Raji (cell line): Measurements from ENCODE around the gene C14orf119.

ENCODE experiments used
- POLR2A ChIP-seq: IDR thresholded peaks from 2 replicates; pipeline ENCODE4 v1.6.1; 2011; ENCODE audit warnings: low read depth, low read length, control low read depth; ENCODE audit not compliant: insufficient read depth

The C14orf119 gene

DNA sequence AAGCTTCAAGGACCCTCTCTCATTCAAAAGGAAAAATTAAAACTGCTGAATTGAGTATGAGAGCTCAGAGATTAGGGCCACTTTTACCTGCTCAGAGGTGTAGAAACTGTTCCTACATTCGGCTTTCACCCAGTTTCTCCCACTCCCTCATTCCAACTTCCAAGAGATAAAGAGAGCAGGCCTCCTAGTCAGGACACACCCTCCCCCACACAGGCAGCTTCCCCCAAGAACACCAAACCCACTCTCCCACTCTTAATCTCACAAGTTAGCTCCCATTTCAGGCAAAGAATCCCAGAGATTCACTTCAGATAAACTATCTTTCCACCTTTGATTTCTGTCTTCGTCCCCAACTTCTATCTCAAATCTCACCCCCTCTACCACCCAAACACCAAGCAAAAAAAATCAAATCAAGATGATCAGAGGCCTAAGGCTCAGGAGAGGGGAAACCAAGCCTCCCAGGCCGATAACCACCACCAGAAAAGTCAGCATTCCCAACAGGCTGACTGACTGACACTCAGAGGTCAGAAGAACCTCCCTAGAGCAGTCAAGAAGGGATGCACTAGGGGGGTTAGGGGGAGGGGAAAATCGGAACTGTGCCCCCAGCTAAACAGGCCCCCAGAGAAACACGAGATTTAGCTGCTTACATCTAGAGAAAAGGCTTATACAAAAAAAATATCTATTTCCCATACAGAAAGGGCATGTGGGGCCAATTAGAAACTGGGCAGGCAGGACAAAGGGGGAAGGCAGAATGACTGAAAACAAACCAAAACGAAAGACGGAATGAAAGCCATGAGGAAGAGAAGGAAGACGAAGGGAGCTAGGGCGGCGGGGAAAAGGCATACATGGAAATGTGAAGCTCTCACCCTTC lies 24.8 kb upstream of the C14orf119 start:
- TF ChIP-seq POLR2A: no peak

DNA sequence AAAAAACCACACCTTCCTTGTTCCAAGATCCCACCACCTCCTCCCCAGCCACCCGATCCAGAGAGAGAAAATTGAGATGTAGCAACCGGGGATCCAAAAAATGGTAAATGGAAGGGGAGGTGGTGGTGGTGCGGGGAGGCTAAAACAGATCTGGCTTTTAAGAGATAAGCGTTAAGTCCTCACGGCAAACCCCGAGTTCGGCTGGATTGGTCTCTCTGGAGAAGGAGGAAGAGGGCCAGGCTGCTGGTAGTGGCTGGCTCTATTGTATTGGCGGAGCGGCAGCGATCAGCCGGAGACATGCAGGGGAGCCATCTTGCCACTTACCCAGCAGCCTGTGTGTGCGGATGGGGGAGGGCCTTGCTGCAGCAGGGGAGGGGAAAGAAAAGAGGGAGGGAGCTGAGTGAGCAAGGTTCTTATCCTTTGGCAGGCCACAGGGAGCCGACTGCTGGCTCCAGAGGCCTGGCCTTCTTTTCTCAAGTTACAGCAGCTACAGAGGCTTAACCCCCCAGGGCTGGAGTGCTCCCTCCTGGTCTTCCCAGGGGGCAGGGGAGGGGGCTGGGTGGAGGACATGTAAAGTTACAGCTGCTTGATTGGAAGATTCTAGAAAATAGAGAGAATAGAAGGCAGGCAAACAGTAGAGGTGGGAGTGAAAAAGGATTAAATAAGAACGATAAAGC lies 23.9 kb upstream of the C14orf119 start:
- peak; percentile 89 for TF ChIP-seq POLR2A

DNA sequence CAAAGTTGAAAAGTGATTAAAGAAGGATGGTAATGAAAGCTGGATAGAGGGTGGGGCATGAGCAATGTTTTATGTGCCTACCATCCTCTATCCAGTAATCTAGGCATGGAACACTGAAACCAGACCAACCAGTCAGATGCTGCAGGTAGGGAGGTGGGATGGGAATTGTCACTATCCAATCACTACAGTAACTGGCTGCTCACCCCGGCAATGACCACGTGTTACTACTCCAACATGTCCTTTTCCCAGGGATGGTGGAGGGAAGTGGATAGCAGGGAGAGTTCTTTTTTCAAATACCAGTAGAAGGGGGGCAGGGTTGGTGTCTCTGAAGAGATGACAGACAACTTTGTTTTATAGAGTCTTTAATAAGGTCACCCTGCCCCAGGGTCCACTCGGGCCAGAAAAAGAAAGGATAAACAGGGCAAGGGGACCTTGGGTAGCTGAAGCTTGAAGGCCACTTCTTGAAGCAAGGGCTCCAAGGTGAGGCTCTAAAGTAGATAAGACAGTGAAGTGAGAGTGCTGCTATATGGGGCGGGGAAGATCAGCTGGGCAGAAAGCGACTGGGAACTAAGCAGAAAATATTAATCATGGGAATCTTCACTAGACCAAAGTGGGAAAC lies 23.3 kb upstream of the C14orf119 start:
- TF ChIP-seq POLR2A: no peak

DNA sequence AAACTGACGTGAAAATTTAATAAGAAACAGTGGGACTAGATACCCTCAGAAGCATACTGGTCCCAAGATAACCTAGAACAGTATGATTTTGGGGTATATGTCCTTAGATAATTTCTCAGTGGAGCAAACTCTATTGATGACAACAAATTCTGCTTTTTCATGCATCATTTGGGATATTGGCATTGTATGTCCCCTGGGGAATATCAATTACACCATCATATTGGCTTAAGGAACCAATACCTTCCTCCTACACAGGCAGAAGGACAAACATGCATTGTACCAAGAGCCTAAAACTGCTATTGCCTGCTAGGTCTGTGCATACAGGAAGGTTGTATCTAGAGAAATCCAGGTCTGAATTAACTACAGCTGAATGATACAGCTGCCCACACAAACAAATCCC lies 20.4 kb upstream of the C14orf119 start:
- no peak for TF ChIP-seq POLR2A

DNA sequence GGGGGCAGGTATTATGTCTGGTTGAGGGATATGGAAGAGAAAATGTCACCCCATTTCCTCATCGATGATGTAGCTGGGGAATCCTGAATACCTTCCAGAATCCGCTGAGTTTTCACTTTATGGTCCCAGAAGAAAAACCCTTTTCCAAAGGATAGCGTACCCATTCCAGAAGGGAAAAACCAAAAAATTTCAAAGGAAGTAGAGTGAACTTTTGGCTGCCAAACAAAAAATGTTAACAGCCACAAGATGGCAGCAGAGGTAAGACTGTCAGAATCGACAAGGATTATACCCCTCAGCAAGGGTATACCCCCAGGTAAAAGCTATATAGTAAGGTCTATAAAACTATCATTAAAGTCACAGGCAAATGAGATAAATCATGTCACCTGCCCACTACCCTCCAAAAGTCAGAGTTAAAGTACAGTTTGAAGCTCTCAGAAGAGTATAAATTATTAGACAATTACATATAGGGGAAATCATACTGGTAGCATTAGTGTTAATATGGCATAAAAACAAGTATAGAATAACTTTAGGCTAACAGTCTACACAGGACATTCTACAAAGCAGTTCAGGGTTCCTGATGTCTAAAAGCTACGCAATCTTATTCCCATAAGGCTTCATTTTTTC lies 18.4 kb upstream of the C14orf119 start:
- no peak for TF ChIP-seq POLR2A

DNA sequence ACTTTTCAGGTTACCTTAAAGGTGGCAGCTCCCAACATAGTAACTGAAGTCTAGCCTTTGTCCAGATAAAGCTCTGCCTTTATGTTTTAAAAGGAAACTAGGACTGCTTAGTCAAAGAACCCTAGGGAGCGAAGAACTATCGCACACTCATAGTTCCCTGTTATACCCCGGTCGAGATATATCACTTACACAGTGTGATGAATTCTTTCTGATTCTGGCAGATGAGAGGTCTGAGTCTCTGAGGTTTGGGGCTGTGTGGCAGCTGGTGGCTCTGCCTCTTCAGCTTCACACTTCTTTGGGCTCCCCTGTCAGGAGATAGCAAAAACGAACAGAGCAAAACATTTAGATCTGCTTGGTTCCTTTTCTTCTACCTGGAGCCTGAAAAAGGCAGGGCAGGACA lies 17.3 kb upstream of the C14orf119 start:
- no peak for TF ChIP-seq POLR2A

DNA sequence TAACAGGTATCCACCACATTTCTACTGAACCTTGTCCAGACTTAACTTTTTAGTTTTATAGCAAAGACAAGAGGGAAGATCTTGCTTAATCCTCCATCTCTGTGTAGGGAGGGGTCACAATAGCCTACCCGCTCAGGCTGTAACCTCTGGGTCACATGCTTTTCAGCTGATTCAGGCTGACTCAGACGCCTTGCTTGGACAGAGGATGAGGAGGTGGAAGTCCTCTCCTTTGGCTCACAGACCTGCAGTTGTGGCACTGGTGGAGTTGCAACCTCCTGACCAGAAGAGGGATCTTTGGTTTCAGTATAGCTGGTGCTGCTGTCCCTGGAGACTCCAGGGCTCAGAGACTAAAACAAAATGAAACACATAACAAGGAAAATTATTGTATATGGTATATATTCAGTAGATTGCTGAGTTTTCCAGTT lies 16.6 kb upstream of the C14orf119 start:
- no peak for TF ChIP-seq POLR2A

DNA sequence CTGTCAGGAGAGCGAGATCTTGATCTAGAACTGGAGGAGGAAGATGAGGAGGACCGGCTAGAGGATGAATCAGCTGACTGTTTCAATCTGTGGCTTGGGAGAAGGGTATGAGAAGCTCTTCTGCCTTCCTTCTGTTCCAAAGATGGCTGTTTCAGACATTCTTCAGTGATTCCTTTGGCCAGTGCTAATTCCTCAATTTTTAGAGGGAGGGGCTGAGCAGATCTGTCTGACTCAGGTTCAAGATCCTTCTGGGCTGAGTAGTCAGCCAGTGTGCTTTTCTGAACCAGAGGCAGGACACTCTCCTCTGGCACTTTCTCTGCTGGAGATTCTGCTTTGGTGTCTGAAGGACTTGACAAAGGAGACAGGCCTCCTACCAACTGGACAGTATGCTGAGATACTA lies 15.6 kb upstream of the C14orf119 start:
- TF ChIP-seq POLR2A: no peak

DNA sequence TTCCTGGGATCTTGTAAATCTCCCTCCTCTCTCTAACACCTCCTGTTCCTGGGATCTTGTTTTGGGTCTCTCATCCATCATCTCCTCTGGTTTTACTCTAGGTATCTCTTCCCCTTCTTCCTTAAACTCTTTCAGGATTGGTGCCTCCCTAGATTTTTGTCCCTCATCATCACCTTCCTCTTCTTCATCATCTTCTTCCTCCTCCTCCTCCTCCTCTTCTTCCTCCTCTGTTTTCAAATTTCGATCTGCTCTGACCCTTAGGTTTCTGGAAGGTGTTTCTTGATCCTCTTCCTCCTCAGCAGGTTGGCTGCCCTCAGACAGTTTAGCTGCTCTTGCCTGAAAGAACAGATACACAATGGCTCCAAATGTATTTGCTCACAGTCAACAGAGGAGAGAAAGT lies 14.8 kb upstream of the C14orf119 start:
- no peak for TF ChIP-seq POLR2A

DNA sequence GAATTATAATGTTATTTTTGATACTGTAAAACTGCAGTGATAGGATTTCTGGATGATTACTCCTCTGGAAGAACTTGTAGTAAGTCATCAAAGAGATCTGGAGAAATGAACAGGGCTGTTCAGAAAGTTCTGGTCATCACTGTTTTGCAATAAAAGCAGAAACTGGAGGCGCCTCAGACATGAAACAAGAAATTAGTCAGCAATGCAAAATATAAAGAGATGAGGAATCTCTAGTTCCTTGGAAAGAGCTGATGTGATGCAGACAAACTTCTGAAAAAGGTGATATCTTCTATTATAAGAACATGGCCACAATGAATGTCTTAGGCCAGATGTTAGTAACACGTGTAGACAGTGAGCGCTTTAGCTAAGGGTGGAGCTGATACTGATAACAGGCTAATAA lies 9.8 kb upstream of the C14orf119 start:
- no peak for TF ChIP-seq POLR2A

DNA sequence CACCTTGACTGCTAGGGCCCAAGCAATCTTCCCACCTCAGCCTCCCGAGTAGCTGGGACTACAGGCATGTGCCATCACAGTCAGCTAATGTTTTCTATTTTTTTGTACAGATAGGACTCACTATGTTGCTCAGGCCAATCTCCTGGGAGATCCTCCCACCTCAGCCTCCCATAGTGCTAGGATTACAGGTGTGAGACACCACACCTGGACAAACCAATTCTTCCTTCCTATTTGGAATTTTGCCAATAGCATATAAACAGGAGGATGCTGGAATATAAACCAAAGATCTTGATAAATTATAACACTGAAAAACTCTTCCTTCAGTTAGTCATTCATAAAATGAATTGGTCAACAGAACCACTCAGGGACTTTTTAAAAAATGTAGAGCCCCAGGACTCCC lies 8.7 kb upstream of the C14orf119 start:
- no peak for TF ChIP-seq POLR2A

DNA sequence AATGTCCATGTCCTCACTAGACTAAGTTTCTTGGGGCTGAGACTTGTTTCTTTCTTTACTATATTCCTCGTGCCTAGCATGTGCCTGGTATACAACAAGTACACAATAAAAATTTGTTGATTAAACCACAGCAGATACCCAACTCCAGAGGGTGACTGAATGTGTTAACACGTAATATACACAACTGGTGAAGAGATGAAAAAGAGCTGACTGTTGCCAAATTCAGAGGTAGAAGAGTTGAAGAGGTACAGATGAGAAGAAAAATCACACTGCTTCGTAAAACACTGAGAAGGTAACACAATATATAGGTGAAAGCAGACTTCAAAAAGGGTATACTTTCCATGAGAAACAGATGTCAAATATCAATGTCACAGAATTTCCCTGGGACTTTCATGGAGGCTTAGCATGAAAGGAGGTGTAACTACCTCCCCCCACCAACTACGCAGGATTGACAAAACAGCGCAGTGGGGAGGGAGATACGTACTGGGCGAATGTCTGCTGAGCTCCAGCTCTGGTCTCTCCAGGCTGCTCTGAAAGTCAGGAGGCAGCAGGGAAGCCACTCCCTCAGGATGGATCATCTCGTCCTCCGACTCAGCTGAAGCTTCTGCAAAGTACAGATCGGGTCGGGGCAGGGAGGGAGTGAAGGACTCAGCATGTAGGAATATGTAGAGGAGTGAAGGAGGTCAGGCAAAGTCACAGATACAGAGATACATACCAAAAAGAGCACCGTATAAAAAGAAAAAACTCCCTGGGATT lies 5.6 kb upstream of the C14orf119 start:
- no peak for TF ChIP-seq POLR2A

DNA sequence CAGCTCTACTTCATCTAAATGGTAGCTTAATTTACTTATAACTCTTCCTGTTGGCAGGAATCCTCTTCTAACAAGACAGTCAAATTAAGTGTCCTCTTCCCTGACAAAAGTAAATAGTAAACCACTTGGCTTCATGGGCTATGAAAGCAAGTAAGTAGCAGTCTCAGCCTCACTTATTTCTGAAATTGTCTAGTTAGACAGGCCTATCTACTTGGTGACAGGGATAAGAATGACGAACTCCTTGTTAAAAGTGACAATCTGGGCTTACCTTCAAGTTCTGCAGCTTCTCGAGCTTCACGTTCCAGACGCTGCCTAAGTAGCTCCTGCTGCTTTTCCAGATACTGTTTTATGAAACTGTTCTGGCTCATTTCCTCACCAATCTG lies 5.1 kb upstream of the C14orf119 start:
- no peak for TF ChIP-seq POLR2A

DNA sequence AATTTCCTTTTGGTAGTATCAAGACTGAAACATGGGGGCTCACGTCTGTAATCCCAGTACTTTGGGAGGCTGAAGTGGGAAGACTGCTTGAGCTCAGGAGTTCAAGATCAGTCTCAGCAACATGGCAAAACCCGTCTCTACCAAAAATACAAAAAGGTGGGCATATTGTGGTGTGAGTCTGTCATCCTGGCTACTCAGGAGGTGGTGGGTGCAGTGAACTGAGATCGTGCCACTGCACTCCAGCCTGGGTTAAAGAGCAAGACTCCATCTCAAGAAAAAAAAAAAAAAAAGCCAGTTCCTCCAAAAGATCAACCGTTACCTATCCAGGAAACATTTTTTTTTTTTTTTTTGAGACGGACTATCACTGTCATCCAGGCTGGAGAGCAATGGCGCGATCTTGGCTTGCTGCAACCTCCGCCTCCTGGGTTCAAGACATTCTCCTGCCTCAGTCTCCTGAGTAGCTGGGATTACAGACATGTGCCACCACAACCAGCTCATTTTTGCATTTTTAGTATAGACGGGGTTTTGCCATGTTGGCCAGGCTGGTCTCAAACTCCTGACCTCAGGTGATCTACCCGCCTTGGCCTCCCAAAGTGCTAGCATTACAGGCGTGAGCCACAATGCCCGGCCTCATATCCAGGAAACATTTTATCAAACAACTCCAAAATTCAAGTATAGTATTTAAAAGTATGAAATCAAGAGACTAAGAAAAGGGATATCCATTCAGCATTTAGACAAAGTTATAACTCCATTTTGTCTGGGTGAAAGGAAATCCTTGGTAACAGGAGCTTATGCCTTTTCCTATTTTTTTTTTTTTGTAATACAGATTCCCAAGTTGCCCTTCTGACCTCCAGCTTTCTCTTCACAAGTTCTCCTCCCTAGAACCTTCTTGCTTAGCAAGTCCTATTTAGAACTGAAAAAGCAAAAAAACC lies 3.7 kb upstream of the C14orf119 start:
- TF ChIP-seq POLR2A: no peak
